MM.1S (cell line): Measurements from ENCODE around the gene WDFY4.

ENCODE experiments used
- DNase-seq: peaks from one replicate; pipeline ENCODE4 v3.0.0-alpha.2; 2015
- H2AFZ ChIP-seq: fragments of 300-600 bp; sonication (generic); 2 replicates; pipeline ENCODE4 v1.6.0; 2016; ENCODE audit warnings: antibody characterized with exemption, low read length
- H3F3A ChIP-seq: fragments of 300-600 bp; sonication (generic); 2 replicates; pipeline ENCODE4 v1.6.1; 2016; ENCODE audit warnings: mild to moderate bottlenecking, antibody characterized with exemption, low read length, moderate library complexity, mixed read lengths; ENCODE audit not compliant: insufficient read depth
- H3K27ac ChIP-seq: fragments of 300-600 bp; sonication (generic); 2 replicates; pipeline ENCODE4 v1.5.1; 2016; ENCODE audit warnings: mild to moderate bottlenecking, low read length
- H3K27me3 ChIP-seq: fragments of 300-600 bp; sonication (generic); replicated peaks from 2 replicates; pipeline ENCODE4 v1.6.0; 2016; ENCODE audit warnings: low read length; ENCODE audit not compliant: insufficient read depth
- H3K36me3 ChIP-seq: fragments of 300-600 bp; sonication (generic); replicated peaks from 2 replicates; pipeline ENCODE4 v1.6.1; 2016; ENCODE audit warnings: mild to moderate bottlenecking, low read length, mixed read lengths; ENCODE audit not compliant: insufficient read depth
- H3K4me1 ChIP-seq: fragments of 300-600 bp; sonication (generic); 2 replicates; pipeline ENCODE4 v1.6.1; 2016; ENCODE audit warnings: low read length, mixed read lengths
- H3K4me2 ChIP-seq: fragments of 300-600 bp; sonication (generic); 2 replicates; pipeline ENCODE4 v1.6.0; 2016; ENCODE audit warnings: low read depth, low read length
- H3K4me3 ChIP-seq: fragments of 300-600 bp; sonication (generic); 2 replicates; pipeline ENCODE4 v1.5.1; 2016; ENCODE audit warnings: low read length, mixed read lengths
- H3K79me2 ChIP-seq: fragments of 300-600 bp; sonication (generic); 2 replicates; pipeline ENCODE4 v1.6.1; 2016; ENCODE audit warnings: mixed run types, low read length, mixed read lengths
- H3K9ac ChIP-seq: fragments of 300-600 bp; sonication (generic); 2 replicates; pipeline ENCODE4 v1.6.1; 2016; ENCODE audit warnings: low read length, mixed read lengths
- H3K9me2 ChIP-seq: fragments of 300-600 bp; sonication (generic); replicated peaks from 2 replicates; pipeline ENCODE4 v1.6.1; 2016; ENCODE audit warnings: mild to moderate bottlenecking, low read length, mixed read lengths; ENCODE audit not compliant: insufficient read depth
- H3K9me3 ChIP-seq: fragments of 300-600 bp; sonication (generic); replicated peaks from 2 replicates; pipeline ENCODE4 v1.6.1; 2016; ENCODE audit warnings: mild to moderate bottlenecking, low read length, mixed read lengths; ENCODE audit not compliant: insufficient read depth
- H4K20me1 ChIP-seq: fragments of 300-600 bp; sonication (generic); 2 replicates; pipeline ENCODE4 v1.6.1; 2016; ENCODE audit warnings: mild to moderate bottlenecking, low read length, moderate library complexity, mixed read lengths; ENCODE audit not compliant: insufficient read depth
- CTCF ChIP-seq: fragments of 300-600 bp; sonication (generic); IDR thresholded peaks from 2 replicates; pipeline ENCODE4 v1.5.1; 2016; ENCODE audit warnings: antibody characterized with exemption, low read length, mixed read lengths
- EZH2 ChIP-seq: fragments of 300-600 bp; sonication (generic); optimal IDR thresholded peaks from 2 replicates; pipeline ENCODE3; 2017; ENCODE audit warnings: low read depth, mild to moderate bottlenecking, antibody characterized with exemption, low read length, mixed read lengths
- EZH2phosphoT487 ChIP-seq: fragments of 300-600 bp; sonication (generic); IDR thresholded peaks from 2 replicates; pipeline ENCODE4 v1.6.1; 2018; ENCODE audit warnings: antibody characterized with exemption, low read length

Gene WDFY4

GRCh38 chr10:48651839-48652238, 32.8 kb upstream of the WDFY4 start:
- H3K27ac ChIP-seq = peak overlapping the region; percentile 42
- H3K27me3 ChIP-seq = no peaks in the 10 kb centered on the region
- peaks cover 23% of the 10 kb centered on the region for H3K4me1 ChIP-seq
- H3K36me3 ChIP-seq = no peaks in the 10 kb centered on the region
- 0 out of 2 replicates have a peak overlapping the region, but pooled peaks have one; percentile 25 for H3K4me2 ChIP-seq
- no peaks in the 10 kb centered on the region for H3K9me2 ChIP-seq
- H2AFZ ChIP-seq = no peak overlapping the region
- H3K9ac ChIP-seq = no peak overlapping the region
- H3K9me3 ChIP-seq = no peaks in the 10 kb centered on the region
- H3F3A ChIP-seq = peaks cover 5% of the 10 kb centered on the region; the same call in 1 of the 2 replicates
- no peaks in the 10 kb centered on the region for H4K20me1 ChIP-seq
- peak; percentile 14 for DNase-seq
- no peaks in the 10 kb centered on the region for H3K79me2 ChIP-seq
- no peak overlapping the region for H3K4me3 ChIP-seq
- no peak for TF ChIP-seq EZH2phosphoT487
- no peak for TF ChIP-seq EZH2
- no peak for TF ChIP-seq CTCF

DNA sequence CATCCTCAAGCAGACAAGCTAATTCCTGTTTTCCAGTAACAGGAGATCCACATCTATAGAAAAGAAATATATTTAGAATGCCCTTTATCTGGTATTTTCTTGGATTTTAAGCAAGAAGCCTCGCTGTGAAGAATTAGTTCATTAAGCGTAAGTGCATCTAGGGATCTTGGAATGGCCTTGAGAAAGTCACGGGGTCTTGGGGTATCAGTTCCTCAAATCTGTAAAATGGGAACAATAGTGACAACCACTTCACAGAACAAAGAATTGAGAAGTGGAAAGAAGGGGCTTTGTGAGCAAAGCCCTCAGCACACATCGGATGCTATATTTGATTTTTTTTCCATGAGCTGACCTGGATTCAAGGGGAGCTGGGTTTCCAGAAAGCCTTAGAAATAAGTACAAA, 32.3 kb upstream of the WDFY4 start:
- H3K9ac ChIP-seq = no peak overlapping the region
- no peak for DNase-seq
- no peaks in the 10 kb centered on the region for H3K36me3 ChIP-seq
- no peaks in the 10 kb centered on the region for H3K79me2 ChIP-seq
- peaks cover 23% of the 10 kb centered on the region for H3K4me1 ChIP-seq
- no peaks in the 10 kb centered on the region for H3K9me3 ChIP-seq
- peaks cover 5% of the 10 kb centered on the region; the same call in 1 of the 2 replicates for H3F3A ChIP-seq
- H3K27me3 ChIP-seq = peaks cover 4% of the 10 kb centered on the region; the same call in 1 of the 2 replicates
- H3K9me2 ChIP-seq = no peaks in the 10 kb centered on the region
- TF ChIP-seq EZH2phosphoT487 (no peak), CTCF (no peak), EZH2 (no peak)
- no peak overlapping the region for H3K4me3 ChIP-seq
- no peak overlapping the region; the same call in 1 of the 2 replicates for H3K27ac ChIP-seq
- H3K4me2 ChIP-seq = no peak overlapping the region
- H4K20me1 ChIP-seq = no peaks in the 10 kb centered on the region
- no peak overlapping the region for H2AFZ ChIP-seq

DNA sequence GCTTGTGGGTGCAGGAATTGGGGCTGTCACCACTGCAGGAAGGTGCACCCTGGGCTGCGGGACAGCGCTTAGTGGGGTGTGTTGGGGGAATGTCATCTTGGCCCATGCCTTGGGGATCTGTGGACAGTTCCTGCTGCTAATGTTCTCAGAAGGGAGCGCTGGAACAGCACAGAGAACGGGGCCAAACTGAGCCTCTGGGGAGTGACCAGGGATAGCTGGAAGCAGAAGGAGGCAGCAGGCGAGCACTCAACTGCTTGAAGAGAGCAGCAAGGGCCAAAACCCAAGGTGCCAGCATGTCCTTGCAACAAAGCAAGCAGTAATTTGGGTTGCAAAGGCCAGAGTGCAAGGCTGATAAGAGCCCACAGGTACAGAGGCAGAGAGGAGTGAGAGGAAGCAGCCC, 31.3 kb upstream of the WDFY4 start:
- no peaks in the 10 kb centered on the region for H3K9me3 ChIP-seq
- H3K79me2 ChIP-seq = no peaks in the 10 kb centered on the region
- no peak overlapping the region for H3K4me2 ChIP-seq
- no peak overlapping the region for H3K9ac ChIP-seq
- no peak for DNase-seq
- H4K20me1 ChIP-seq = no peaks in the 10 kb centered on the region
- peaks cover 23% of the 10 kb centered on the region for H3K4me1 ChIP-seq
- H3K27me3 ChIP-seq = peaks cover 5% of the 10 kb centered on the region; the same call in 1 of the 2 replicates
- H2AFZ ChIP-seq = no peak overlapping the region
- H3K27ac ChIP-seq = no peak overlapping the region
- no peak overlapping the region for H3K4me3 ChIP-seq
- no peaks in the 10 kb centered on the region for H3K9me2 ChIP-seq
- no peak for TF ChIP-seq EZH2
- TF ChIP-seq CTCF = no peak
- TF ChIP-seq EZH2phosphoT487 = no peak
- peaks cover 5% of the 10 kb centered on the region; the same call in 1 of the 2 replicates for H3F3A ChIP-seq
- H3K36me3 ChIP-seq = no peaks in the 10 kb centered on the region
